Stimulated activated CD4-positive, alpha-beta T cell treated with anti-CD3 and anti-CD28 coated beads, Interleukin-1b, Interleukin-23, amount 100 ng/mL, for 1 hour (primary cell): ENCODE results near the gene RNF150.

Source experiments
- DNase-seq, 2 donors: peaks; one replicate each; pipeline ENCODE4 v3.0.0-alpha.2; 2020; ENCODE audit warnings: low read depth in 2 of 2

Gene RNF150

GRCh38 chr4:140980426-140981200, 152.7 kb downstream of the RNF150 start:
- DNase-seq, result no peak

GRCh38 chr4:140976768-140977167, 156.5 kb downstream of the RNF150 start:
- DNase-seq, result no peak

GRCh38 chr4:140971077-140971792, 162.0 kb downstream of the RNF150 start:
- DNase-seq, result no peak

GRCh38 chr4:140969296-140969695, 164.0 kb downstream of the RNF150 start:
- DNase-seq, result no peak

- no peak for DNase-seq
Observed at GRCh38 chr4:140968371-140968770, 164.9 kb downstream of the RNF150 start.

- no peak for DNase-seq
Observed at GRCh38 chr4:140963883-140964282, 169.4 kb downstream of the RNF150 start.

GRCh38 chr4:140955641-140956040, 177.6 kb downstream of the RNF150 start:
- DNase-seq, result no peak

GRCh38 chr4:140952717-140953116, 180.6 kb downstream of the RNF150 start:
- no peak for DNase-seq

GRCh38 chr4:140947506-140947905, 185.8 kb downstream of the RNF150 start:
- DNase-seq, result no peak

- no peak for DNase-seq
Observed at GRCh38 chr4:140945106-140945505, 188.2 kb downstream of the RNF150 start.

GRCh38 chr4:140944572-140944971, 188.7 kb downstream of the RNF150 start:
- DNase-seq, result no peak

- no peak for DNase-seq
Observed at GRCh38 chr4:140944199-140944515, 189.1 kb downstream of the RNF150 start.

GRCh38 chr4:140943486-140944198, 189.6 kb downstream of the RNF150 start:
- no peak for DNase-seq

- DNase-seq, result no peak
Observed at GRCh38 chr4:140940589-140940988, 192.7 kb downstream of the RNF150 start.

GRCh38 chr4:140937866-140938265, 195.4 kb downstream of the RNF150 start:
- DNase-seq, result no peak

GRCh38 chr4:140935254-140935653, 198.0 kb downstream of the RNF150 start:
- no peak for DNase-seq

- DNase-seq, result no peak
Observed at GRCh38 chr4:140932501-140933045, 200.7 kb downstream of the RNF150 start.

GRCh38 chr4:140931911-140932310, 201.4 kb downstream of the RNF150 start:
- no peak for DNase-seq

- no peak for DNase-seq
Observed at GRCh38 chr4:140930557-140930956, 202.7 kb downstream of the RNF150 start.

GRCh38 chr4:140930011-140930410, 203.3 kb downstream of the RNF150 start:
- no peak for DNase-seq

GRCh38 chr4:140928880-140929279, 204.4 kb downstream of the RNF150 start:
- no peak for DNase-seq

GRCh38 chr4:140926672-140927071, 206.6 kb downstream of the RNF150 start:
- DNase-seq, result no peak
